ENCODE measurements around the gene KRT84.

DNA sequence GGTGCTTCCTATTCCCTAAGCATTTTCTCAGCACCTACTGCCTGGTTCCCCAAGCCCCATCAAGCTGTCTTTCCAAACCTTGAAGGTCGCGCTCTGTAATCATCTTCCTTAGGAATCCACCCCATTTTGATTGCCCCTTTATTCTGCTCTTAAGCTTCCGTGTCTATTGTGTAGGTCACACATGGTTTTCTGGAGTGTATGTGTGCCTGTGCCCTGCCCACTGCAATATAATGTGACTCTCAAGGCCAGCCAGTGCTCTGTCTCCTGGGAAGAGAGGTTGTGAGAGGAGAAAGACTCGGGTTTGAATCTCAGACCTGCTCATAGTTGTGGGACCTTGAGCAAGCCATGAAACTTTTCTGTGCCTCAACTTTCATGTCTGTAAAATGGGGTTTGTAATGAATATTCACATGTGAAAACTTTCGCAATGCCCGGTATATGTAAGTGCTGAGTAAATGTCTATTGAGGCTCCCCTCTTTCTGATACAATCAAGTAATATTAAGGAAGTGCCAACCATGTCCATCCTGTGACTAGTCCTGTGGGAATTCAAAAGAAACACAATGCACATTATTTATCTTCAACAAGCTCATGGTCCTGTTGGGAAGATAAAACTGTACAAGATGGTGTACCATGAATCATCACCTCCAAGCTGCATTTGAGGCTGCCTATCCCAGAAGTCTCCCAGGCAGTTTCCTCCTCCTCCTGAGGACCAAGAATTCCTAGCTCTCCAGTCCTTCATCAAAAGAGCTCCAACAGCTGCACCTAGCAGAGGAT, 49.5 kb upstream of the KRT84 start:
- no peak for TF ChIP-seq CTCF (IDR thresholded peaks at IDR 0.05)
- no peak for TF ChIP-seq POLR2A (IDR thresholded peaks at IDR 0.05)
- TF ChIP-seq EP300 (IDR thresholded peaks at IDR 0.05) = no peak
- no peak for TF ChIP-seq POLR2AphosphoS5 (IDR thresholded peaks at IDR 0.05)

Data from stomach (tissue), 4 donors.